Osteocyte (in vitro differentiated cells): ENCODE measurements around the gene PCDHB2. TPM values are rescaled to one million over a fixed set of nuclear protein-coding genes. Genes with fewer than 3 reads are reported as not detected.

Experiments used
- DNase-seq: peaks from one replicate; pipeline ENCODE4 v3.0.0; 2021; ENCODE audit warnings: mixed read lengths; ENCODE audit not compliant: unreplicated experiment; ENCODE audit errors: extremely low spot score
- H3K27ac Mint-ChIP-seq: one replicate; pipeline ENCODE4 v1.8.0; 2021; ENCODE audit warnings: mild to moderate bottlenecking, mixed read lengths; ENCODE audit not compliant: unreplicated experiment
- H3K27me3 Mint-ChIP-seq: one replicate; pipeline ENCODE4 v1.8.0; 2021; ENCODE audit warnings: mixed read lengths; ENCODE audit not compliant: unreplicated experiment
- H3K36me3 Mint-ChIP-seq: one replicate; pipeline ENCODE4 v1.8.0; 2021; ENCODE audit warnings: mixed read lengths; ENCODE audit not compliant: unreplicated experiment
- H3K4me1 Mint-ChIP-seq: one replicate; pipeline ENCODE4 v1.8.0; 2021; ENCODE audit warnings: mixed read lengths; ENCODE audit not compliant: unreplicated experiment
- H3K4me3 Mint-ChIP-seq: one replicate; pipeline ENCODE4 v1.8.0; 2021; ENCODE audit warnings: mild to moderate bottlenecking, moderate library complexity, mixed read lengths; ENCODE audit not compliant: unreplicated experiment
- H3K9me3 Mint-ChIP-seq: one replicate; pipeline ENCODE4 v1.8.0; 2021; ENCODE audit warnings: mixed read lengths; ENCODE audit not compliant: unreplicated experiment
- long read RNA-seq: library from polyadenylated mRNA; unstranded; transcript quantifications from one replicate; pipeline ENCODE4 v2.0.0, GENCODE V29; 2021
- total RNA-seq: library from RNA; stranded (reverse); gene quantifications from 2 replicates; pipeline ENCODE4 v1.2.1, GENCODE V29; 2021
- TF ChIP-seq, protein P1 (sequence below): fragments of 200-600 bp; sonication (generic); IDR thresholded peaks from 2 replicates; pipeline ENCODE4 v1.5.0; 2021; ENCODE audit warnings: antibody characterized with exemption, mild to moderate bottlenecking, moderate library complexity

The PCDHB2 gene
- total RNA-seq: 91.5 and 92.7 TPM in 2 replicates
- long read RNA-seq, full-length matches to known transcripts: 238 of 241 reads
- long read RNA-seq, partial matches to known transcripts: 0 of 241 reads
- long read RNA-seq, other reads (novel, unspliced or antisense): 3 of 241 reads

DNA sequence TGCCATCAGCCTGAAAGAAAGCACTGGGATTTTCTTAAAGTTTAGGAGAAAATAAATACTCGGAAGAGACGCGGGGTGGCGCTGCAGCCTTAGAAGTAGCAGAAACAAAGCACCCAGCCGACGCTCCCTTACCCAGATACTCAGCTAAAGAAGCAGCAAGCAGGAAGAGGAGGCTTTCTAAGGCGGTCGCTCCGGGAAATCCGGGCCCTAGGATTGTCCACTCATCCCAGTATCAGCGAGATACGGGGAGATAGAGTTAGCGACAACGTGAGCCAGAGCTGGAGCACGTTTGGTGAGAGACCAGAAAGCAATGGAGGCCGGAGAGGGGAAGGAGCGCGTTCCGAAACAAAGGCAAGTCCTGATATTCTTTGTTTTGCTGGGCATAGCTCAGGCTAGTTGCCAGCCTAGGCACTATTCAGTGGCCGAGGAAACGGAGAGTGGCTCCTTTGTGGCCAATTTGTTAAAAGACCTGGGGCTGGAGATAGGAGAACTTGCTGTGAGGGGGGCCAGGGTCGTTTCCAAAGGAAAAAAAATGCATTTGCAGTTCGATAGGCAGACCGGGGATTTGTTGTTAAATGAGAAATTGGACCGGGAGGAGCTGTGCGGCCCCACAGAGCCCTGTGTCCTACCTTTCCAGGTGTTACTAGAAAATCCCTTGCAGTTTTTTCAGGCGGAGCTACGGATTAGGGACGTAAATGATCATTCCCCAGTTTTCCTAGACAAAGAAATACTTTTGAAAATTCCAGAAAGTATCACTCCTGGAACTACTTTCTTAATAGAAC is at the start of gene PCDHB2:
Gene PCDHB2, plus strand, starts transcription at position 135 of the 782 bp plus-strand sequence. Its CDS starts 176 bp downstream, at position 311.
- peaks cover 14% of the 10 kb centered on the region for H3K4me1 Mint-ChIP-seq
- peaks cover 12% of the 10 kb centered on the region for H3K9me3 Mint-ChIP-seq
- no peak for DNase-seq
- peaks cover 31% of the 10 kb centered on the region for H3K36me3 Mint-ChIP-seq
- TF ChIP-seq, protein P1, sequence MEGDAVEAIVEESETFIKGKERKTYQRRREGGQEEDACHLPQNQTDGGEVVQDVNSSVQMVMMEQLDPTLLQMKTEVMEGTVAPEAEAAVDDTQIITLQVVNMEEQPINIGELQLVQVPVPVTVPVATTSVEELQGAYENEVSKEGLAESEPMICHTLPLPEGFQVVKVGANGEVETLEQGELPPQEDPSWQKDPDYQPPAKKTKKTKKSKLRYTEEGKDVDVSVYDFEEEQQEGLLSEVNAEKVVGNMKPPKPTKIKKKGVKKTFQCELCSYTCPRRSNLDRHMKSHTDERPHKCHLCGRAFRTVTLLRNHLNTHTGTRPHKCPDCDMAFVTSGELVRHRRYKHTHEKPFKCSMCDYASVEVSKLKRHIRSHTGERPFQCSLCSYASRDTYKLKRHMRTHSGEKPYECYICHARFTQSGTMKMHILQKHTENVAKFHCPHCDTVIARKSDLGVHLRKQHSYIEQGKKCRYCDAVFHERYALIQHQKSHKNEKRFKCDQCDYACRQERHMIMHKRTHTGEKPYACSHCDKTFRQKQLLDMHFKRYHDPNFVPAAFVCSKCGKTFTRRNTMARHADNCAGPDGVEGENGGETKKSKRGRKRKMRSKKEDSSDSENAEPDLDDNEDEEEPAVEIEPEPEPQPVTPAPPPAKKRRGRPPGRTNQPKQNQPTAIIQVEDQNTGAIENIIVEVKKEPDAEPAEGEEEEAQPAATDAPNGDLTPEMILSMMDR: peak; percentile 83
- peak within 1 kb of the TSS; percentile 96 for H3K4me3 Mint-ChIP-seq
- peaks cover 6% of the 10 kb centered on the region for H3K27me3 Mint-ChIP-seq
- H3K27ac Mint-ChIP-seq: peak within 1 kb of the TSS; percentile 100

DNA sequence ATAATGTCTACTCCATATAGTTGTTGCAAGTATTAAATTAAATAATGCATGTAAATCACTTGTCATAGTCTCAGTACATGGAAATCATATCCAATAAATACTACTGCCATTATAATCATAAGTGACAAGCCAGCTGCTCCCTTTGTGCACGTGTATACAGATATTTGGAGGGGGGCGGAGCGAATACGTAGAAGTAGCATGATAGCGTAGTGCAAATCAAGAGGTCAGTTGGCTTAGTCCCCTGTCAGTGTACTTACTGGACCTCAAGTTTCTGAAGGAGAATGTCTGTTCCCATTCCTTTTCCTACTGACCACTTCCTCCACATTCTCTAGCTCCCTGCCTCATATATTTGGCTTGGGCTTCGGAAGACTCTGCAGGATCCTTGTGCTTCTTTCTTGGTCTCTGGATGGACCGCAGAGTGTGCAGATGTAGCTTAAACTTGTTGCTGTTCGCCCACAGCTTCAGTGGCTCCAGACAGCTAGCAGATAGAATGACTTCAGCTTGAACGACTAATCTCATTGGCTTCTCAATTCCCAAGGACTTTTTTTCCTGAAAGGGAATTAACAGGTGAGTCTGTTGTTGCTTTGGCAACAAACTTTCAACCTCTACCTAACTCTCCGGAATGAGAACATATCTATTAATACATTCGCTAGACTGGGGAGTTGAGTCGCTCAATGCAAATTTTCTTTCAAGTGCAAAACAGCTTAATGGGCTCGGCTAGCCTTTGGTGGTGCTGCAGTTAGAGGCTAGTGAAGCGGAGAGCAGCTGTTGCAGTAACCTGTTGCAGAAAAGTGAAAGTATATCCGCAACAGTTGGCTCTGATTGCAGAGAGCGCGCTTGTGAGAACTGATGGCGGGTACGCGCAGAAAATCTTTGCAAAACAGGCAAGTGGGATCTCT is 43.5 kb upstream of the PCDHB2 start, which contains the start of gene PCDHB1:
Gene PCDHB1, plus strand, starts transcription at position 753 of the 899 bp plus-strand sequence. Its CDS starts 97 bp downstream, at position 850.
- TF ChIP-seq, protein P1: no peak
- peaks cover 15% of the 10 kb centered on the region for H3K27me3 Mint-ChIP-seq
- DNase-seq: no peak
- H3K9me3 Mint-ChIP-seq: no peaks in the 10 kb centered on the region
- H3K36me3 Mint-ChIP-seq: no peaks in the 10 kb centered on the region
- H3K27ac Mint-ChIP-seq: no peak within 1 kb of the TSS
- H3K4me3 Mint-ChIP-seq: peak within 1 kb of the TSS; percentile 88
- peaks cover 13% of the 10 kb centered on the region for H3K4me1 Mint-ChIP-seq

DNA sequence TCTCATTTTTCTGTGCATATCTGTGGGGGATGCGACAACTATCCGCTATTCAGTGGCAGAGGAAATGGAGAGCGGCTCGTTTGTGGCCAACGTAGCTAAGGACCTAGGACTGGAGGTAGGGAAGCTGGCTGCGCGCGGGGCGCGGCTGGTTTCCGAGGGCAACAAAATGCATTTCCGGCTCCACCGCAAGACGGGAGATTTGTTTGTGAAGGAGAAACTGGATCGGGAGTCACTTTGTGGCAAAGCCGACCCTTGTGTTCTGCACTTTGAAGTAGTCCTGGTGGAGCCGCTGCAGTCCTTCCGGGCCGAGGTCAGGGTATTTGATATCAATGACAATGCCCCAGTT is 42.9 kb upstream of the PCDHB2 start:
- Mint-ChIP-seq H3K9me3 (no peaks in the 10 kb centered on the region), H3K36me3 (no peaks in the 10 kb centered on the region), H3K4me1 (peaks cover 13% of the 10 kb centered on the region), H3K27ac (no peak overlapping the region), H3K27me3 (peaks cover 12% of the 10 kb centered on the region), H3K4me3 (peak overlapping the region; percentile 88)
- no peak for DNase-seq
- TF ChIP-seq, protein P1: no peak

DNA sequence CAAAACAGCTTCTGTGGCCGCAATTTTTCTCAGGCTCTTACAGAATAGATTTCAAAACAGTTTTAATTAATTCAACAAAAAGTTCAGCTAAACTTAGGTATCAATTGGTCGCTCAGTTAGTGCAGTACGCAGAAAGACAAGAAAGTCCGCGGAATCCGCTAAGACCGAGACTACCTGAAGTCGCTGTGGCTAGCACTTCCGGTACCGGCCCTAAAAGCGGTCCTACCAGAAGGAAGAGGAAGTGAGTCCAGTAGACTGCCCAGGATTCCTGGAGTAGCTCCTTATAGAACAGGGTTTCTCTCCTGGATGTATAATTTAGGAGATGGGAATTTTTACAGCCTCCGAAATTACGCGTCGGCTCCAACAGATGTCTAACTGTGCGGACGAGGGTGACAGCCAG is 16.6 kb upstream of the PCDHB2 start:
- no peak overlapping the region for H3K27ac Mint-ChIP-seq
- H3K27me3 Mint-ChIP-seq: peaks cover 4% of the 10 kb centered on the region
- H3K36me3 Mint-ChIP-seq: no peaks in the 10 kb centered on the region
- peaks cover 5% of the 10 kb centered on the region for H3K9me3 Mint-ChIP-seq
- TF ChIP-seq, protein P1: no peak
- H3K4me1 Mint-ChIP-seq: no peaks in the 10 kb centered on the region
- DNase-seq: no peak
- H3K4me3 Mint-ChIP-seq: no peak overlapping the region
